ENCODE results near the gene GPR17.

Gene GPR17

GRCh38 chr2:127673291-127674069 is 27.5 kb downstream of the GPR17 start:
- DNase-seq, result no peak

GRCh38 chr2:127674241-127675209 is 28.6 kb downstream of the GPR17 start:
- DNase-seq, result no peak

GRCh38 chr2:127675331-127676261 is 29.6 kb downstream of the GPR17 start, which contains the start of gene LIMS2:
Gene LIMS2, minus strand, starts transcription at chr2:127675530. Its CDS starts 506 bp downstream, at chr2:127675024.
- DNase-seq, result no peak

- DNase-seq, result no peak
Measured at GRCh38 chr2:127676906-127677305, 31.0 kb downstream of the GPR17 start.

GRCh38 chr2:127678531-127678930 is 32.6 kb downstream of the GPR17 start:
- no peak for DNase-seq

GRCh38 chr2:127678991-127679390 is 33.0 kb downstream of the GPR17 start:
- no peak for DNase-seq

- no peak for DNase-seq
Measured at GRCh38 chr2:127679680-127680361, 33.9 kb downstream of the GPR17 start.

GRCh38 chr2:127680706-127681287 is 34.8 kb downstream of the GPR17 start:
- no peak for DNase-seq

- DNase-seq, result no peak
Measured at GRCh38 chr2:127681288-127681804, 35.4 kb downstream of the GPR17 start.

GRCh38 chr2:127681976-127682857 is 36.3 kb downstream of the GPR17 start:
- DNase-seq, result no peak

- no peak for DNase-seq
Measured at GRCh38 chr2:127683056-127683455, 37.1 kb downstream of the GPR17 start.

GRCh38 chr2:127683757-127684156 is 37.8 kb downstream of the GPR17 start:
- DNase-seq, result no peak

- DNase-seq, result no peak
Measured at GRCh38 chr2:127685410-127686080, 39.6 kb downstream of the GPR17 start.

GRCh38 chr2:127688405-127688804 is 42.5 kb downstream of the GPR17 start:
- no peak for DNase-seq

GRCh38 chr2:127690696-127691095 is 44.7 kb downstream of the GPR17 start:
- no peak for DNase-seq

GRCh38 chr2:127694986-127695385 is 49.0 kb downstream of the GPR17 start:
- no peak for DNase-seq

- DNase-seq, result peak; percentile 72
Measured at GRCh38 chr2:127695491-127696472, 49.8 kb downstream of the GPR17 start.

GRCh38 chr2:127697482-127698180 is 51.7 kb downstream of the GPR17 start:
- DNase-seq, result no peak
